Muscle layer of duodenum (tissue), 2 donors: ENCODE results near the gene SPAG7.
A peak's percentile ranks its signal among the peaks of the same experiment; 100 is the strongest.

ENCODE experiments used
- H3K27ac ChIP-seq: one replicate; pipeline ENCODE4 v1.7.0; 2013; ENCODE audit warnings: mild to moderate bottlenecking, low read length
- H3K27me3 ChIP-seq: one replicate; pipeline ENCODE4 v1.7.0; 2013; ENCODE audit warnings: low read depth, mild to moderate bottlenecking, control low read depth, low read length
- H3K36me3 ChIP-seq, 2 donors: one replicate each; pipeline ENCODE4 v1.7.0; 2013; ENCODE audit warnings: low read length in 2 of 2, control low read depth in 1 of 2, mild to moderate bottlenecking in 1 of 2; ENCODE audit not compliant: insufficient read depth in 2 of 2, control insufficient read depth in 1 of 2
- H3K4me1 ChIP-seq, 2 donors: one replicate each; pipeline ENCODE4 v1.7.0; 2013; ENCODE audit warnings: low read length in 2 of 2, mild to moderate bottlenecking in 2 of 2, control low read depth in 1 of 2, moderate library complexity in 1 of 2; ENCODE audit not compliant: insufficient read depth in 2 of 2, control insufficient read depth in 1 of 2
- H3K4me3 ChIP-seq, 2 donors: one replicate each; pipeline ENCODE4 v1.7.0; 2013; ENCODE audit warnings: low read length in 2 of 2, low read depth in 1 of 2, mild to moderate bottlenecking in 1 of 2
- H3K9me3 ChIP-seq, 2 donors: one replicate each; pipeline ENCODE4 v1.7.0; 2013; ENCODE audit warnings: low read length in 2 of 2, control low read depth in 1 of 2, mild to moderate bottlenecking in 1 of 2; ENCODE audit not compliant: control insufficient read depth in 1 of 2
- donor health status: healthy.

SPAG7 gene

GRCh38 chr17:4948931-4949320 lies 18.7 kb downstream of the SPAG7 start:
- Histone ChIP-seq H3K36me3 (peaks cover 22 to 25% of the 10 kb centered on the region in 2 donors), H3K4me3 (peak overlapping the region; percentile 92 to 97), H3K27me3 (no peaks in the 10 kb centered on the region), H3K9me3 (no peaks in the 10 kb centered on the region), H3K27ac (peak overlapping the region; percentile 92), H3K4me1 (peaks cover 32 to 46% of the 10 kb centered on the region in 2 donors)

GRCh38 chr17:4948166-4948930 lies 19.3 kb downstream of the SPAG7 start, which contains the start of gene PFN1:
TSS of gene PFN1 (minus strand) at chr17:4948530. CDS start at chr17:4948394, 136 bp downstream.
- Histone ChIP-seq H3K4me1 (peaks cover 32 to 51% of the 10 kb centered on the region in 2 donors), H3K27me3 (no peaks in the 10 kb centered on the region), H3K9me3 (no peaks in the 10 kb centered on the region), H3K27ac (peak within 1 kb of the TSS; percentile 92), H3K4me3 (peak within 1 kb of the TSS; percentile 92 to 97), H3K36me3 (peaks cover 25 to 29% of the 10 kb centered on the region in 2 donors)

GRCh38 chr17:4947411-4948165 lies 20.0 kb downstream of the SPAG7 start:
- Histone ChIP-seq H3K36me3 (peaks cover 33 to 37% of the 10 kb centered on the region in 2 donors), H3K27ac (peak overlapping the region; percentile 90), H3K9me3 (no peaks in the 10 kb centered on the region), H3K4me3 (peak overlapping the region; percentile 92 to 97), H3K4me1 (peaks cover 32 to 58% of the 10 kb centered on the region in 2 donors), H3K27me3 (no peaks in the 10 kb centered on the region)

- Histone ChIP-seq H3K4me1 (peaks cover 32 to 64% of the 10 kb centered on the region in 2 donors), H3K36me3 (peaks cover 39 to 43% of the 10 kb centered on the region in 2 donors), H3K27me3 (no peaks in the 10 kb centered on the region), H3K27ac (peak overlapping the region; percentile 90), H3K9me3 (no peaks in the 10 kb centered on the region), H3K4me3 (peak overlapping the region; percentile 92 to 97)
Measured at GRCh38 chr17:4947010-4947410, 20.6 kb downstream of the SPAG7 start.

GRCh38 chr17:4946312-4946976 lies 21.2 kb downstream of the SPAG7 start:
- Histone ChIP-seq H3K27me3 (no peaks in the 10 kb centered on the region), H3K4me1 (peaks cover 31 to 69% of the 10 kb centered on the region in 2 donors)

GRCh38 chr17:4945944-4946280 lies 21.7 kb downstream of the SPAG7 start:
- Histone ChIP-seq H3K27ac (peak overlapping the region; percentile 95), H3K9me3 (no peaks in the 10 kb centered on the region), H3K27me3 (no peaks in the 10 kb centered on the region), H3K4me1 (peaks cover 31 to 69% of the 10 kb centered on the region in 2 donors), H3K36me3 (peaks cover 41 to 43% of the 10 kb centered on the region in 2 donors), H3K4me3 (peak overlapping the region; percentile 92 to 97)

More at GRCh38 chr17:4946312-4946976, 21.2 kb downstream of the SPAG7 start:
- H3K4me3 ChIP-seq: peak overlapping the region; percentile 92 to 97
- no peaks in the 10 kb centered on the region for H3K9me3 ChIP-seq
- peak overlapping the region; percentile 90 for H3K27ac ChIP-seq
- peaks cover 41 to 43% of the 10 kb centered on the region in 2 donors for H3K36me3 ChIP-seq

- H3K27me3 ChIP-seq: no peaks in the 10 kb centered on the region
- peaks cover 26 to 66% of the 10 kb centered on the region in 2 donors for H3K4me1 ChIP-seq
- peaks cover 41 to 43% of the 10 kb centered on the region in 2 donors for H3K36me3 ChIP-seq
- H3K4me3 ChIP-seq: peak overlapping the region; percentile 92 to 97
- H3K27ac ChIP-seq: peak overlapping the region; percentile 95
- H3K9me3 ChIP-seq: no peaks in the 10 kb centered on the region
Measured at GRCh38 chr17:4945176-4945943, 22.3 kb downstream of the SPAG7 start.

- H3K27ac ChIP-seq: peak overlapping the region; percentile 95
- H3K4me3 ChIP-seq: peak overlapping the region; percentile 92 to 97
- H3K36me3 ChIP-seq: peaks cover 41 to 43% of the 10 kb centered on the region in 2 donors
- H3K4me1 ChIP-seq: peaks cover 26 to 63% of the 10 kb centered on the region in 2 donors
- no peaks in the 10 kb centered on the region for H3K27me3 ChIP-seq
- no peaks in the 10 kb centered on the region for H3K9me3 ChIP-seq
Measured at GRCh38 chr17:4944554-4945175, 23.0 kb downstream of the SPAG7 start.

GRCh38 chr17:4944163-4944553 lies 23.5 kb downstream of the SPAG7 start:
- Histone ChIP-seq H3K36me3 (peaks cover 41 to 43% of the 10 kb centered on the region in 2 donors), H3K4me3 (no peak overlapping the region), H3K4me1 (peaks cover 28 to 66% of the 10 kb centered on the region in 2 donors), H3K27ac (peak overlapping the region; percentile 95), H3K27me3 (no peaks in the 10 kb centered on the region), H3K9me3 (no peaks in the 10 kb centered on the region)

- Histone ChIP-seq H3K9me3 (no peaks in the 10 kb centered on the region), H3K4me1 (peaks cover 37 to 79% of the 10 kb centered on the region in 2 donors), H3K36me3 (peaks cover 42 to 46% of the 10 kb centered on the region in 2 donors), H3K27ac (no peak overlapping the region), H3K4me3 (no peak overlapping the region), H3K27me3 (no peaks in the 10 kb centered on the region)
Measured at GRCh38 chr17:4942760-4943508, 24.7 kb downstream of the SPAG7 start.
